Astrocyte (in vitro differentiated cells and primary cell): Measurements from ENCODE around the gene ALOX12B.

Experiments used
- CTCF ChIP-seq: IDR thresholded peaks from 2 replicates; pipeline ENCODE4 v1.5.1; 2011; ENCODE audit warnings: low read depth, mild to moderate bottlenecking, inconsistent platforms, low read length, moderate library complexity; ENCODE audit not compliant: insufficient read depth
- EZH2 ChIP-seq: IDR thresholded peaks from 2 replicates; pipeline ENCODE4 v1.6.1; 2012; ENCODE audit warnings: mild to moderate bottlenecking, low read length, inconsistent platforms; ENCODE audit not compliant: insufficient read depth

- TF ChIP-seq CTCF (no peak), EZH2 (no peak)
Measured at GRCh38 chr17:8031261-8031661, 56.3 kb downstream of the ALOX12B start.
